NCI-H1105 treated with DMSO at 0.1 percent for 48 hours (cell line): Measurements from ENCODE around the gene GZF1.
"Not testable (repeated sequence)": the region's sequence is repeated elsewhere in the genome, so short reads cannot be mapped to it uniquely, and the experiment has no call there.

Experiments
- DNase-seq: peaks from one replicate; lab custom pipeline; 2025; lab: John Stamatoyannopoulos, UW

Gene GZF1

DNA sequence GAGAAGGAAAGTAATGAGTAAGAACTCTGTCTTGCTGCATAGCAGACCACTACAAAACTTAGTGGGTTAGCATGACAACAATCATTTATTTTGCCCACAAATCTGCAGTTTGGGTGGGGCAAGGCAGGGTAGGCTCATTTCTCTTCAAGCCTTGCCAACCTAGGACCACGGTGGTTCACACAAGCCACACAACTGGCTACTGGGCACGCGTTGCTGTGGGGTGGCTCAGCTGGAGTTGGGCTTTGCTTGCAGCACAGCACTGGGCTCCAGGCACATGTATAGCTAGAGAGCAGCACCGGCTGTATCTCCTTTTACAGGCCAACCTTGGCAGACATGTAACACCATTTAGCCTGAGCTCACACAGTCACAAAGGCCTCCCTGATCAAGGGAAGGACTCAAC, 16.0 kb upstream of the GZF1 start:
- DNase-seq: no peak

DNA sequence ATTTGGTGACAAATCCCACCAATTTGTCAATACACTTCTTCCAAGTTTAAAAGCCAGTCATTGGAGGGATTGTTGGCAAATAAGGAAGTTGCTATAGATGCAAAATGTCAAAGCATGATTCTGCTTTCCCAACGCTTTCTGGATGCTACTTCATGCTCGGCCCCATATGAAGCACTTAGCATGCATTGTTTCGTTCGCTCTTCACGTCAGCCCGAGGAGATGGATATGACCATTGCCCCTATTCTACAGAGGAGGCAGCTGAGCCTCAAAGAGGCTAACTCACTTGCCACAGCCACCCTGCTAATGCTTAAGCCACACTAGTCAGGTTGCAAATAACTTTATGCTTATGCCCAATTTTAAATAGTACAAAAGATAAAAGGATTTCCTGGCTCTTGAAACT, 14.2 kb upstream of the GZF1 start:
- DNase-seq: no peak

DNA sequence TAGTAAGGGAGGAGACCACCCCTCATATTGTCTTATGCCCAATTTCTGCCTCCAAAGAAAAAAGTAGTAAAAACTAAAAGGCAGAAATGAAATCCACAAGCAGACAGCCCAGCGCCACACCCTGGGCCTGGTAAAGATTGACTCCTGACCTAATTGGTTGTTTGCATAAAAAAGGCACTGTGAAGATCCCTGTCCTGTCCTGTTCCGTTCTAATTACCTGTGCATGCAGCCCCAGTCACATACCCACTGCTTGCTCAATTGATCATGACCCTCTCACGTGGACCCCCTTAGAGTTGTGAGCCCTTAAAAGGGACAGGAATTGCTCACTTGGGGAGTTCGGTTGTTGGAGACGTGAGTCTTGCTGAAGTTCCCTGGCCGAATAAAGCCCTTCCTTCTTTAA, 13.5 kb upstream of the GZF1 start:
- DNase-seq: not testable (repeated sequence)

DNA sequence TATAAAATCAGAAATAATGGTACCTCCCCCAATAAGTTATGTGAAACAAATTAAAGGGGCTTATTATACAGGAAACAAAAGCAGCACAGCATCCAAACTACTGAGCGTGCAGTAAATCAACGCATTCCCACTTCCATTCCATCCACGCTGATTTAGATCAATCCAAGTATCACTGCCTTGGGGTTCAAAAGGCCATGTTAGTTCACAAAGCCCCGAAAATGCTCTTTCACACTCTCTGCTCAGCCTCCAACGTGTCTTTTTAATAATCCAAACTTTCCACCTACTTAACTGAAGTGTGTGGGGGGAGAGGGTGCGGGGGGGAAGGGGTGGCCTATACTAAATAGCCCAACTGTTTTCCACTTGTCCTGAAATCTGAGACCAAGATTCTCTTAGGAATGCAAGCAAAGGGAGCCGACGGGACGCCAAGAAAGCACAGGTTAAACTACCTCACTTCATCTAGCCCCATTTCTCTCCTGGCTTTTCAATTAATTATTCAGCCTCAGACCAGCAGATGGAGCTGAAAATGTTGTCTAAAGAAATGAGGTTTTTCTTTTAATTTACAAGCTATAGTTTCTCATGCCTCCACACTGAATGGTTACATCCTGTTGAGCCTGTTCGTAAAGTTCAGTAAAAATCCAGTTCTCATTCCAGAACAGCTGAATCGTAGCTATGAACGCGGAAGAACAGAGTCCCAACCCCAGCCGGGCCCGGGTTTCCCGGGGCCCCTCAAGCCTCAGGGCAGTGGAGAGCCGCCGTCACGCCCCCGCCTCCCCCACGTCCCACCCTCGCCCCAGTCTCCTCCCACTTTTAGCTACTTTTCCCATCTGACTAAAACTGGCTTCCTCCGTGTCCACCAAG, 12.4 kb upstream of the GZF1 start:
- DNase-seq: peak; percentile 75

DNA sequence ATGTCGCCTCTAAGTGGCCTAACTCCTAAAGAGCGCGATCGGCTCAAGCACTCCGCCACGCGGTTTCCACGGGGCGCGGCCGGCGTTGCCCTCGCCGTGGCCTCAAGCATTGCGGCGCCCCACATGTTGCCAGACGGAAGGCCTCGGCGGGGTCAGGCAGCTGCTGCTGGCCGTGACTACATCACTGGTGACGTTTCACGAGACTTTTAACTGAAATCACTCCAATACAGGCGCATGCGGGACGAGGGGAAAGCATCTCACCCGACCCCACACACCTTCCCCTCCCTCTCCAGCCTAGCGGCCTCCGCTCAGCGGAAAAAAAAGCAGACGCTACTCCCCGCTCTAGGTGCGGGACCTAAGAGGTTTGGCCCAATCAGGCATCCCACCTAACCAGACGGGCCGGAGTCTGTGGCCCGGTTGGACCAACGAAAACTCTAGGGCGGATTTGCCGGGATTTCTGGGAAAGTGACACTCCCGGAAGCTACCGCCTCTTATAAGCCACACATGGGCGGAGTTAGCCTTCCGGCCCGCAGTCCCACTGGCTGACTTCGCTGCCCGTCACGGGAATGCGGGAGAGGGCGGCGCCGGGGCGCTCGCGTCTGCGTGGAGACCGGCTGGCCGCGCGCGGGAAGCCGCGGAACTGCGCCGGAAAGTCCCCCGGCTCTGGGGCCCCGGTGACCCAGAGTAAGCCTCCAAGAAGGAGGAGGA, 11.6 kb upstream of the GZF1 start, which contains the start of gene NXT1:
TSS of gene NXT1 (plus strand) at position 596 of the 708 bp plus-strand sequence. CDS start 3,251 bp downstream, outside the sequence.
- peak; percentile 96 for DNase-seq

DNA sequence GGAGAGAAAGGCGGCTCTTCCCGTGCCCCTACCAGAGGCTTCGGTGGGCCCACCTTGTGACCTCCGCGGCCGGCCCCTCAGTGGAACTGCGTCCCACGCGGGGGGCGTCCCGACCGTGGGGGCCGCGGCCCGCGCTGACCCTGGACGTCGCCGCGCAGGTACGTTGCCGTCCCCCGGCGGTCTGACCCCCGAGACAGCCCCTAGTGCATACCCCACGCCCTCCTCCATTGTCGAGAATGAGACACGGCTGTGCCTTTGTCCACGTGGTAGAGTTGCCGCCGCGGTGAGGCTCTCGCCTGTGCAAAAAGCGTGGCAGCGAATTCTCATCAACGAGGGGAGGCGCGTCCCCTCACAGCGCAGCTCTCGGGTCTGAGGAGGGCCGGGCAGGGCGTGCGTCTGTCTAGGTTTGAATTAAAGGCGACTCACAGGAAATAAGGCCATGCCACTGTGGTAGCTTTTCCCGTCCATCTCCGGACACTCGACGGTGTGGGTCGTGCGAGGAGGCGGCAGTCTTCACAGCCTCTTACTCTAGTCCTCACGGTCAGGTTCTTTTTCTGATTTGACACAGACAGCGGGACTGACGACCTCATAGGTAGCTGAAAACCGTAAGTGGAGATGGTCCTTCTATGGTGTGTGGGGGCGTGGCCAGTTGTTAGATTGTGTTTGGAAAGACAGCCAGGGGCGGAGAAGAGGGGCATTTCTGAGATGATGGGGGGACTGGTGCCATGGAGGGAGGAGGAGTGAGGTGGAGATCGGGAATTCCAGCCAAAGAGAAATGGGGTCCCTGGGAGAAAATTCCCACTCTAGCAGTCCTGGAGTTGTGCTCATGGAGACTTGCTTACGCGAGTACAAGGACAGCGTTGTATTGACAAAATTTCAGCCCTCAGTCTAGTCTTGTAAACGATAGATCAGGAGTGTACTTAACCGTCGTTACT, 10.8 kb upstream of the GZF1 start:
- DNase-seq: peak; percentile 52

DNA sequence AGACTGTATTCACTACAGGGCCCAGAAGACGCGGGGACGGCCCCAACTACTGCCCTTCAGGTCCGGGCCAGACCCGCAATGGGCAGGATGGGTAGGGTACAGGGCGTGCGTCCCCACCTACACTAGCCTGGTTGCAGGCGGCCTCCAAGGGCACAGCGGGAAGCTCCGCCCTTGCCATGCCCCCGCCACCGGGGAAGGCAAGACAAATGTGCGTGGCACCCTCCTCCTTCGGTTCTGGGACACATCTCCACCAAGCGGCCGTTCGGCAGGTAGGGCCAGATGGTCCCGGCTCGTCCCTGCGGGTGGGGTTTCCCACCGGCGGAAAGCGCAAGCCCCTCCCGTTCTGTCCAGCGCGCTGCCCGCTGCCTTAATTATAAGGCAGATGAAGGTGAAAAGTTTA, 5.8 kb upstream of the GZF1 start:
- no peak for DNase-seq

DNA sequence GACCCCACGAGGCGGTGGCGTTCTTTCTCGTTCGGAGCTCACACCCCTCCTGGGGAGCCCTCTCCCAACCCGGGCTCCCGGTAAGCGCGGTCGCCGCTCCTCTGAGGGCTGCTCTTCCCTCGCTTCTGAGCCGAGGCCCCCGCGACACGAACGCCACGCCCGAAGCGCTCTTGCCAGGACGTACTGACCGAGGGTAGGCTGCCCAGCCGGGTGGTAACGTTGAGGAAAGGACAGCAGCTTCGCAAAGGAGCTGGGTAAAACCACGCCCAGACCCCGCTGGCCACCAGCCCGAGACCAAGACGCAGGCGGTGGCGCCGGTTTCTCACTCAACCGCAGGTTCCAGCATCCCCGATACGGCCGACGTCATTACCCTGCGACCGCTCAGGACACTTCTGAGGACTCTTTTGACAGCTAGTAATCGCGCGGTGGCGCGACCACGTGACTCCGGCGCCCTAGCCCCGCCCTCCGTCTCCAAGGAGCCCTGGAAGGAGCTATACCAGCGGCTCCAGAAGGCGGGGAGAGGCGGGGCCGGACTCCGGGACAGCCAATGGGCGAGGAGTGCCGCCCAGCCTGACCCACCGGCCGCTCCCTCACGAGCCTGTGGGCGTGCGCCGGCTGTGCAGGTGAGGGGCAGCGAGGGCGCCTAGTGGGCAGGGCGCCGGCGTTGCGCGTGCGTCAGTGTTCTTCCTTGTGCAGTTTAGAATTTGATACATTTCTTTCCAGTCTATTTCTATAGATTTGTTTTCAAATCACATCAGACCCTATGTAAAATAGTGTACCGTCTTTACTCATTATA, 4.0 kb upstream of the GZF1 start:
- DNase-seq: peak; percentile 98

DNA sequence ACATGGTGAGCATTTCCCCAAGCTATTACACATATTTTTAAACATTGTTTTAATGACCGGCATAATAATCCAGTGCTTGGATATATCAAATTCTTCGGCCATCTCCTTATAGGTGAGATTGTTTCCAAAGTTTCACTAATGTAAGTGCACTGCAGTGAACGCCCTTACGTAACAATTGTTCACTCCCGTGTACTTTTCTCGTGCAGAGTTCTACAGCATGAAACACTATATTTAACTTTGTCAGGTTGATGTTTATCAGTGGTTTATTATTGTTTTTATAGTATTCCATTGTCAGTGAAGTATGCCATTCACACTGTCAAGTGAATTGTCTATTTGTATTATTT, 3.4 kb upstream of the GZF1 start:
- DNase-seq: no peak

DNA sequence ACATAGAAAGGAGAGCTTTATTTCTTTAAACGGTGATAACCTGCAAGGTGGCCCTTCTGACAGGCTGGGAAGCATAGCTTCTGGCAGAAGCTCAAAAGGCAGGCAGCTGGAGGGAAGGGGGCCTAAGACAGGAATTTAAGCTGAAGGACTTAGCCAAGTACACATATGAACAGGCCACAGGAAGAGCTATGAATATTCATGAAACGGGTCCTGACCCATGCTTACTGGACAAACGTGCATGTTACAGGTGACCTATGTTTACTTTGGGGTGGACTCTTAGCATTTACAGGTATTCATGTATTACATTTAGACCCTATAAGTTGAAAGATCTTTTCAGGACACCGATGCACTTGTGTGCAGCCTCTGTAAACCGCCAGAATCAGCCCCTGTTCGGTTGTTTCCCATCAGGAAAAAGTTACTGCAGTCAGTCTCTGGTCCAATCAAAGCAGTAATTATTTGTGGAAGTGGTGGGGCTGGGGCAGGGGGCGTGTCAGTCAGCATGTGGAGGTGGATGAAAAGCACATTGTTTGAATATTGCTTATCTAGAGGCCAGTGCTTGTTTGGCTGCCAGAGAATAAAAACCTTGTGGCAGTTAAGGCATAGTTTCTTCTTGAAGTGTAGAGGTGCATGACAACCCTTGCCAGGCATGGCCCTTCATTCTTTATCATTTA, 2.9 kb upstream of the GZF1 start:
- no peak for DNase-seq

DNA sequence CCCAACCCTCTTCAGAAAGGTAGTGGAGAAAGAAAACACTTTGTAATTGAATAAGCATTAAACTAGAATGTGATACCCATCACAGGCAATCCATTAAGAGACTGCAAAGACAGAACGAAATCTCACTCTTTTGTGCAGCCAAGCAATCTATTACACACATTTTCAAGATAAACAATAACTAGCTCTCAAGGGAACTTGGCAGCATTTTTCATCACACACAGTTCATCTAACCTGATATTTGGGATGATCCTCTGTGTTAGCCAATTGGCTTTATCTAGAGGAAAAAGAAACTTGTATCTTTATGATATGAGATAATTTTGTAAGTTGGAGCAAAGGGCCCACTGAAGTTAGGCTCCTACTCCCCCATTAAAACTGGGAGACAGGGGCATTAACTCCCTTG, 1.5 kb upstream of the GZF1 start:
- no peak for DNase-seq

DNA sequence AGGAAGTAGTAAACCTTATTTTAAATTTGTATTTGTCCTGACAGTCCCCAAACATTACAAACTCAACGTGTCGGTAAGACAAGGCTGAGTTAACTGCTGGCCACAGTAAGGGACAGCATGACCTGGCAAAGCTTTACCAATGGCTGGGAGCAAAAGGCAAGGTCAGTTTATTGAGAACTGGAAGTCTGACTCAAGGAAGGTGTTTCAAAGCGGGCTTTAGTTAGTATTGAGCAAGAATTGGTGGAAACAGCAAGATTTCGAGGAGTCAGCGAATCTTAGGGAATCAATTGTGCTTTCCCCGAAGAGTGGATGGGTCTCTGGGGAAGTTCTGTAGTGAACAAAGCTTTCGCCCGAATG, 885 bp upstream of the GZF1 start:
- DNase-seq: peak; percentile 17

DNA sequence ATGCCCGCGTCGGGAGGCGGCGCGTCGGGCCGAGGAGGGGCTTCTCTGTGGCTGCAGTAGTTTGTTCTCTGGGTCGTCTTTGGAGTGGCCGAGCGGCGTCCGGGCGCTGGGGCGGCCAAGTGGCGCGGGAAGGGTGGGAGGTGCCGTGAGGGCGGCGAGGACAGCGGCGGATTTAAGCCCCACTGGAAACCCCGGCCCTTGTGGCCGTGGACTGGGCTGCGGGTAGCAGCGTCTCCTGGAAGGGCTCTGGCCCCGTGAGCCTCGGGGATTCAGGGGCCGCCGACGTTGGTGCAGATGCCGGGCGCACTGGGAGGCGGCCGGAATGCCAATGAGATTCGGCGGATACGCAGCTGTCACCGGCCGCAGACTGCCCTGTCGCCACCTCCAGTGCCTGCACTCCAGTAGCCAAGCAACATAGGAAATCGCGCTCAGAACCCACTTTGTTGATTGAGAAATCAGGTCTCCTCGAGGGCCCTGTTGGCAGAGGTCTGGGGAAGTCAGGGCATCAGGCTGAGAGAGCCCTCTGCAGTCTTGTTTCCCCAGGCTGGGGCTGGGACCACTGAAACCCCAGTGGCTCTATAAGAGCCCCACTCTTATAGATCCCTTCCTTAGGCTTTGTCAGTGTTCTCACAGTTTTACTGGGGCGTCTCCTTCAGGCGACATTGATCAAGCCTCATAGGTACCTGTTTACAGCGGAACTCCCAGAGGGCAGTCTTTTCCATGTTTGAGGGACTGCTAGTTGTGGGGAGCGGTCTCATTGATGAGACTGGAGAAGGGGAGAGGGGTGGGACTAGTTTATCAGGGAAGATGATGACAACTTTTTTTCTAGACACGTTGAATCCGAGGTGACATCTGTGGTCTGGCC, 642 bp downstream of the GZF1 start:
- no peak for DNase-seq

DNA sequence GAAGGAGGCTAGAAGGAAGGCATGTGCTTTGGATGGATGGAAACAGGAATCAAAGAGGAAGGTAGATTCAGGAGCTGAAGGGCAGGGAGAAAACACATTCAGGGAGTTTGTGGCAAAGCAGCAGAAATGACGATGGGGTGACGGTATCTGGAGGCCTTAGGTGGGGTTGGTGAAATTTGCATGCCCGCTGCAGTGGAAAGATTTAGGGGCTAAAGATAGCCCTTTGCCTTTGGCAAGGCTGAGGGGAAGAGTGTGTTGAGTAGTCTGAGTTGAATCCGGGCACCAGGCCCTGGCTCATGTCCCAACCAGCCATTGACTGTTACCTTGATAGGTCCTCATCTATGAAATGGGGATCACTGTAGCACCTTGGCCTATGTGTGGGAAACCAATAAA, 1.3 kb downstream of the GZF1 start:
- no peak for DNase-seq

DNA sequence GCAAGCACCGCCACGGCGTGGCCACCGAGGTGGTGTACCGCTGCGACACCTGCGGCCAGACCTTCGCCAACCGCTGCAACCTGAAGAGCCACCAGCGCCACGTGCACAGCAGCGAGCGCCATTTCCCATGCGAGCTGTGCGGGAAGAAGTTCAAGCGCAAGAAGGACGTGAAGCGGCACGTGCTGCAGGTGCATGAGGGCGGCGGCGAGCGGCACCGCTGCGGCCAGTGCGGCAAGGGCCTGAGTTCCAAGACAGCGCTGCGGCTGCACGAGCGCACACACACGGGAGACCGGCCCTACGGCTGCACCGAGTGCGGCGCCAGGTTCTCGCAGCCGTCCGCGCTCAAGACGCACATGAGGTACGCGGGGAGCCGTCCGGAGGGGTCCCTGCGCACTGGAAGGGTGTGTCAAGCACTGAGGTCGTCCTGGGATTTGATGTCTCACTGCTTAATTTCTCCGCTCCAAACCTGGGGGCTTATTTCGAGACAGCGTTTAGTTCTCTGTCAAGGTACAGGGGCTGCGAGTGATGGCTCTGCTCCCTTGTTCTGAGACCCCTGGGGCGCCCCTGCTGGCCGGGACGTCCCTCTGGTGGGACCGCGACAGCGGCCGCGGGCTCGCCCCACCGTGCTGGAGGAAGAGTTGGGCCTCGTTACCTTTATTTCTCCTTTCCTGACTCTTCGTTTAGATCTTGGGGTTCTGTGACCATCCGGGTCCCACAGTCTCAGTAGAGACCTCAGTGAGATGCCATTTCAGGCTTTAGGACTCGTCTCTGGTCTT, 3.6 kb downstream of the GZF1 start:
- DNase-seq: no peak

DNA sequence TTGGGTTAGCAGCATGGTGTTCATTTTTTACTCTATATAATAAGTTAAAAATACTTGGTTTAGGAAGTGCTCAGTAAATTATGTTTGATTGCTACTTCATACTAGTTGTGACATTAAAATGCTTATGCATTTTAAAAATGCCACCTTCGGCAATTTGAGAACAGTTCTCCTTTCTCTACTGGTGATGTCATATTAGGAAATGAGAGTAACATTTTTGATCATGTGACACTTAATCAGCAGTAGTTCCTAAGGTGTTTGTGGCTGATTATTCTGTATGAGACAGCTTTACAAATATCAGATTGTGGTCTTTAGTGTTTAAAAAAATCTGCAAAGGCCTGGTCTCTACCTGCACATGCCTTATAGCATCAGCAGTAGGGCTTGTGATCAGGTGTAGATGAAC, 4.4 kb downstream of the GZF1 start:
- DNase-seq: no peak

DNA sequence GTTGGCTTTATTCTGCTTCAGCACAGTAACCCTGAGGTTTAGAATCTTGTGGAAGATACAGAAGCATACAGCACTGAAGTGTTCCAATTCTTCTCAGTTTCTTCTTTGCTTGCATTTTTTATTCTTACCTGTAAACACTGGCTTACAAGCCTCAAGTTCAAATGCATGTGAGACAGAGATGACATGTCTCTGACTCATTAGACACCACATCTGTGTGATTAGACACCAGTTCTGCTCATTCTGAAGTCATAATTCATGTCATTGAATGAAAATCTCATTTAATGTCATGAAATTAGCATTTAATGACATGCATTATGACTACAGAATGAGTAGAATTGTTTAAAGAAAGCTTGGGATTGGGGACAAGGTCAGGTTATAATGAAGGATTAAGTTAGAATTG, 5.8 kb downstream of the GZF1 start:
- DNase-seq: no peak

DNA sequence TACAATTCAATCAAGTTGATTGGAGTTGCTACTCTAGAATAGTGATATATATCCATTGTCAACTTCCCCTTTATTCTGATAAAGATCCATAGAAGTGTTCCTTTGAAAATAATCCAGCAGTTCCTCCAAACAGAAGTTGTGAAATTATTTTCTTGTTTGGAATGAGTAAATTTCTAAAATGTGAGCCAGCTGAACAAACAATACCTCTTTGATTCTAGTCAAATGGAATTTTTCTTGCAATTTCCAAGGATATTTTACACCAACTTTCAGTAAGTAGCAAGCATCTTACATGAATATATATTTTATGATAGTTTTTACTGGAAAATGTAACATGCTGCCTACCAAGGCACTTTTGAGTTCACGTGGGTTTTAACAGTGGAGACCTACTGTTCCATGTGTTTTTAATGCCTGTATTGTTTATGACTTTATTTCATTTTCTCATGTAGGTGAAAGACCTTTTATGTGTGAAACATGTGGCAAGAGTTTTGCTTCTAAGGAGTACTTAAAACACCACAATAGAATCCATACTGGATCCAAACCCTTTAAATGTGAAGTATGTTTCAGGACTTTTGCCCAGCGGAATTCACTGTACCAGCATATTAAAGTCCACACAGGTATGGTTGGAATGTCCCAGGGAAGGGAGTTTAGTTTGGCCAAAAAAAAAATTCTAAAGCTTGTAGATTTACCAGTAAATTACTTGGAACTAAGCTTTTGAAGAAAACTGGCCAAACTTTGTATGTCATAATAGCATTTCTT, 6.5 kb downstream of the GZF1 start:
- no peak for DNase-seq
